GM12891 (cell line): ENCODE data around the gene DLK1.

ENCODE experiments used
- DNase-seq: peaks from one replicate; pipeline ENCODE4 v3.0.0; 2011; ENCODE audit warnings: low spot score; ENCODE audit not compliant: insufficient read length
- FAIRE-seq: peaks from 2 replicates; lab custom pipeline; 2011; peaks lifted over from hg19 to GRCh38; lab: Jason Lieb, UNC
- PAX5 ChIP-seq: IDR thresholded peaks from 2 replicates; pipeline ENCODE4 v1.6.1; 2011; ENCODE audit warnings: low read length, moderate library complexity, mild to moderate bottlenecking; ENCODE audit not compliant: insufficient read depth, severe bottlenecking
- POLR2A ChIP-seq: IDR thresholded peaks from 2 replicates; pipeline ENCODE4 v1.6.1; 2011; ENCODE audit warnings: low read depth, low read length, control low read depth
- POLR2AphosphoS5 ChIP-seq: IDR thresholded peaks from 2 replicates; pipeline ENCODE4 v1.6.1; 2011; ENCODE audit warnings: low read depth, low read length, control low read depth
- POU2F2 ChIP-seq: IDR thresholded peaks from 2 replicates; pipeline ENCODE4 v1.6.1; 2011; ENCODE audit warnings: low read depth, mild to moderate bottlenecking, control low read depth, low read length, moderate library complexity
- SPI1 ChIP-seq: IDR thresholded peaks from 2 replicates; pipeline ENCODE4 v1.6.1; 2011; ENCODE audit warnings: low read depth, low read length, control low read depth
- TAF1 ChIP-seq: IDR thresholded peaks from 2 replicates; pipeline ENCODE4 v1.6.1; 2011; ENCODE audit warnings: low read depth, low read length, control low read depth

The DLK1 gene

GRCh38 chr14:100692859-100693558 lies 33.7 kb upstream of the DLK1 start:
- FAIRE-seq: no peak
- no peak for DNase-seq
- TF ChIP-seq TAF1 (no peak), PAX5 (no peak), POU2F2 (no peak), POLR2AphosphoS5 (no peak)

GRCh38 chr14:100693877-100694578 lies 32.7 kb upstream of the DLK1 start:
- TF ChIP-seq PAX5 (no peak), POU2F2 (no peak), POLR2AphosphoS5 (no peak), POLR2A (no peak), SPI1 (no peak), TAF1 (no peak)
- no peak for FAIRE-seq
- DNase-seq: no peak

- DNase-seq: no peak
- FAIRE-seq: no peak
- TF ChIP-seq POLR2A (no peak), SPI1 (no peak), POLR2AphosphoS5 (no peak), POU2F2 (no peak), TAF1 (no peak)
Measured at GRCh38 chr14:100694579-100695422, 31.9 kb upstream of the DLK1 start.

GRCh38 chr14:100695423-100695738 lies 31.3 kb upstream of the DLK1 start:
- FAIRE-seq (no peak), DNase-seq (no peak)
- TF ChIP-seq POLR2A (no peak), POU2F2 (no peak), POLR2AphosphoS5 (no peak), PAX5 (no peak), SPI1 (no peak), TAF1 (no peak)

- no peak for TF ChIP-seq POU2F2
- no peak for TF ChIP-seq POLR2AphosphoS5
- TF ChIP-seq SPI1: no peak
- no peak for TF ChIP-seq PAX5
- no peak for TF ChIP-seq TAF1
- no peak for TF ChIP-seq POLR2A
- no peak for FAIRE-seq
- no peak for DNase-seq
Measured at GRCh38 chr14:100696008-100696407, 30.7 kb upstream of the DLK1 start.

- TF ChIP-seq POU2F2 (no peak), PAX5 (no peak), POLR2A (no peak), SPI1 (no peak), POLR2AphosphoS5 (no peak), TAF1 (no peak)
- FAIRE-seq (no peak), DNase-seq (no peak)
Measured at GRCh38 chr14:100696590-100696989, 30.1 kb upstream of the DLK1 start.

GRCh38 chr14:100698066-100698465 lies 28.6 kb upstream of the DLK1 start:
- DNase-seq (no peak), FAIRE-seq (no peak)
- TF ChIP-seq POLR2A: no peak
- TF ChIP-seq SPI1: no peak
- TF ChIP-seq TAF1: no peak

GRCh38 chr14:100698666-100699448 lies 27.8 kb upstream of the DLK1 start:
- DNase-seq (no peak), FAIRE-seq (no peak)
- no peak for TF ChIP-seq POLR2AphosphoS5
- no peak for TF ChIP-seq POU2F2
- TF ChIP-seq POLR2A: no peak
- no peak for TF ChIP-seq TAF1
- TF ChIP-seq PAX5: no peak
- no peak for TF ChIP-seq SPI1

GRCh38 chr14:100701314-100701713 lies 25.4 kb upstream of the DLK1 start:
- FAIRE-seq (no peak), DNase-seq (no peak)
- TF ChIP-seq POLR2AphosphoS5 (no peak), SPI1 (no peak), POLR2A (no peak), POU2F2 (no peak), TAF1 (no peak), PAX5 (no peak)
